ENCODE results near the gene TYMP.

GRCh38 chr22:50529416-50529896 is 356 bp downstream of the TYMP start:
- TF ChIP-seq EZH2 (IDR thresholded peaks at IDR 0.05) (no peak), POLR2AphosphoS5 (IDR thresholded peaks at IDR 0.05; ENCODE audit: borderline replicate concordance, low read depth, low read length) (no peak)
